Suprapubic skin (tissue), 4 donors: Measurements from ENCODE around the gene DEPDC1B. TPM values are rescaled to one million over a fixed set of nuclear protein-coding genes. Genes with fewer than 3 reads are reported as not detected.
"Not testable (repeated sequence)": the region's sequence is repeated elsewhere in the genome, so short reads cannot be mapped to it uniquely, and the experiment has no call there.

ENCODE experiments used
- DNase-seq, 2 donors: peaks; one replicate each; pipeline ENCODE4 v3.0.0-alpha.2; 2019; ENCODE audit warnings: low spot score in 2 of 2
- H3K27ac ChIP-seq: fragments of 200-600 bp; sonication (generic); one replicate; pipeline ENCODE4 v1.5.1; 2019
- H3K27me3 ChIP-seq: fragments of 200-600 bp; sonication (generic); one replicate; pipeline ENCODE4 v1.5.1; 2019
- H3K36me3 ChIP-seq: fragments of 200-600 bp; sonication (generic); one replicate; pipeline ENCODE4 v1.5.1; 2019
- H3K4me1 ChIP-seq: fragments of 200-600 bp; sonication (generic); one replicate; pipeline ENCODE4 v1.5.1; 2019
- H3K4me3 ChIP-seq: fragments of 200-600 bp; sonication (generic); one replicate; pipeline ENCODE4 v1.5.1; 2019; ENCODE audit warnings: mild to moderate bottlenecking
- H3K9me3 ChIP-seq: fragments of 200-600 bp; sonication (generic); one replicate; pipeline ENCODE4 v1.5.1; 2019
- EP300 ChIP-seq: sonication (generic); formaldehyde crosslinking; IDR thresholded peaks from one replicate; pipeline ENCODE4 v1.6.1; 2017; ENCODE audit warnings: antibody characterized with exemption
- POLR2A ChIP-seq, 2 donors: fragments of 450-650 bp; IDR thresholded peaks; one replicate each; pipeline ENCODE4 v1.6.1; 2017; ENCODE audit warnings: antibody characterized with exemption in 2 of 2, mild to moderate bottlenecking in 2 of 2, moderate library complexity in 2 of 2
- POLR2AphosphoS5 ChIP-seq, 3 donors: sonication (generic); formaldehyde crosslinking; IDR thresholded peaks; one replicate each; pipeline ENCODE4 v1.6.1; 2017; ENCODE audit warnings: antibody characterized with exemption in 3 of 3
- WGBS: methylation state at CpG from one replicate; pipeline ENCODE4 v1.1.5; 2018; 5-methylcytosine and 5-hydroxymethylcytosine counted together
- total RNA-seq, 4 donors: library from RNA; depleted of rRNA; stranded (reverse); fragments of >200 nt; gene quantifications; one replicate each; pipeline ENCODE4 v1.1.0, GENCODE V29; 2016
- TF ChIP-seq, protein P1 (sequence below), 2 donors: fragments of 200-600 bp in 1 of 2; fragments of 450-650 bp in 1 of 2; sonication (generic) in 1 of 2; IDR thresholded peaks; one replicate each; pipeline ENCODE4 v1.5.1; 2016 to 2019; ENCODE audit warnings: antibody characterized with exemption in 2 of 2, mild to moderate bottlenecking in 1 of 2, moderate library complexity in 1 of 2

Gene DEPDC1B
- total RNA-seq, 4 donors from 2014 or later = 4.8 to 5.8 (median 5.2) TPM

DNA sequence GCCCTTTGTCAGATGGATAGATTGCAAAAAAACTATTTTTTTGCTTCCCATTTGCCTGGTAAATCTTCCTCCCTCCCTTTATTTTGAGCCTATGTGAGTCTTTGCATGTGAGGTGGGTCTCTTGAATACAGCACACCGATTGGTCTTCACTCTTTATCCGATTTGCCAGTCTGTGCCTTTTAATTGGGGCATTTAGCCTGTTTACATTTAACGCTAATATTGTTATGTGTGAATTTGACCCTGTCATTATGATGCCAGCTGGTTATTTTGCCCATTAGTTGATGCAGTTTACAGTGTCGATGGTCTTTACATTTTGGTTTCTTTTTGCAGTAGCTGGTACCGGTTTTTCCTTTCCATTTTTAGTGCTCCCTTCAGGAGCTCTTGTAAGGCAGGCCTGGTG, 13.0 kb upstream of the DEPDC1B start:
- no peak overlapping the region for H3K27ac ChIP-seq
- H3K4me3 ChIP-seq = no peak overlapping the region
- H3K9me3 ChIP-seq = no peaks in the 10 kb centered on the region
- no peak for DNase-seq
- no peaks in the 10 kb centered on the region for H3K27me3 ChIP-seq
- H3K36me3 ChIP-seq = no peaks in the 10 kb centered on the region
- H3K4me1 ChIP-seq = peaks cover 7% of the 10 kb centered on the region
- 98% methylated on average over 5 of the region's 5 CpGs for WGBS
- TF ChIP-seq POLR2A (IDR thresholded peaks at IDR 0.05) (no peak), EP300 (no peak), POLR2AphosphoS5 (IDR thresholded peaks at IDR 0.05) (no peak)
- TF ChIP-seq, protein P1, sequence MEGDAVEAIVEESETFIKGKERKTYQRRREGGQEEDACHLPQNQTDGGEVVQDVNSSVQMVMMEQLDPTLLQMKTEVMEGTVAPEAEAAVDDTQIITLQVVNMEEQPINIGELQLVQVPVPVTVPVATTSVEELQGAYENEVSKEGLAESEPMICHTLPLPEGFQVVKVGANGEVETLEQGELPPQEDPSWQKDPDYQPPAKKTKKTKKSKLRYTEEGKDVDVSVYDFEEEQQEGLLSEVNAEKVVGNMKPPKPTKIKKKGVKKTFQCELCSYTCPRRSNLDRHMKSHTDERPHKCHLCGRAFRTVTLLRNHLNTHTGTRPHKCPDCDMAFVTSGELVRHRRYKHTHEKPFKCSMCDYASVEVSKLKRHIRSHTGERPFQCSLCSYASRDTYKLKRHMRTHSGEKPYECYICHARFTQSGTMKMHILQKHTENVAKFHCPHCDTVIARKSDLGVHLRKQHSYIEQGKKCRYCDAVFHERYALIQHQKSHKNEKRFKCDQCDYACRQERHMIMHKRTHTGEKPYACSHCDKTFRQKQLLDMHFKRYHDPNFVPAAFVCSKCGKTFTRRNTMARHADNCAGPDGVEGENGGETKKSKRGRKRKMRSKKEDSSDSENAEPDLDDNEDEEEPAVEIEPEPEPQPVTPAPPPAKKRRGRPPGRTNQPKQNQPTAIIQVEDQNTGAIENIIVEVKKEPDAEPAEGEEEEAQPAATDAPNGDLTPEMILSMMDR (IDR thresholded peaks at IDR 0.05) = no peak

DNA sequence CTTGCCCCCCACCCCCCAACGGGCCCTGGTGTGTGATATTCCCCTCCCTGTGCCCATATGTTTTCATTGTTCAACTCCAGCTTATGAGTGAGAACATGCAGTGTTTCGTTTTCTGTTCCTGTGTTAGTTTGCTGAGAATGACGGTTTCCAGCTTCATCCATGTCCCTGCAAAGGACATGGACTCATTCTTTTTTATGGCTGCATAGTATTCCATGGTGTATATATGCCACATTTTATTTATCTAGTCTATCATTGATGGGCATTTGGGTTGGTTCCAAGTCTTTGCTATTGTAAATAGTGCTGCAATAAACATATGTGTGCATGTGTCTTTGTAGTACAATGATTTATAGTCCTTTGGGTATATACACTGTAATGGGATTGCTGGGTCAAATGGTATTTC, 11.9 kb upstream of the DEPDC1B start:
- not testable (repeated sequence) for H3K9me3 ChIP-seq, H3K27me3 ChIP-seq, H3K4me3 ChIP-seq, H3K4me1 ChIP-seq, DNase-seq, H3K27ac ChIP-seq, H3K36me3 ChIP-seq
- WGBS = 80% methylated on average over 3 of the region's 3 CpGs

DNA sequence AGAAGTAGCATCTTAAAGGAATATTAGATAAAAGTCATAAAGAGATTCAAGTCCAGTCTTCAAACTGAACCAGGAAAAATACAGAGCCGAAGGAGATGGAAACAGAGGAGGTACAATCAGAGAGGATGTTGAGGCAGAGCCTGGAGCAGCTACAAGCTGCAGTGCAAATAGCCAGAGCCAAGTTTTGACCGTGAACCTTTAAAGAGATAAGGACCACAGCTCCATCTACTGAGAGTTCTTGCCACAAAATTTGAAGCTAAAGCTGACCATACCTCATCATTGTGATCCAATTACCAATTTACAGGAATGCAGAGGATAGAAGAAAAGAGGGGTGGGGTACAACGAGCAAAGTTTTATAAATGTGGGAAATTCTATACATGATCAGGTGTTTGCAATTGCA, 10.4 kb upstream of the DEPDC1B start:
- no peaks in the 10 kb centered on the region for H3K36me3 ChIP-seq
- no peaks in the 10 kb centered on the region for H3K9me3 ChIP-seq
- no peak overlapping the region for H3K27ac ChIP-seq
- H3K27me3 ChIP-seq = no peaks in the 10 kb centered on the region
- H3K4me3 ChIP-seq = no peak overlapping the region
- 73% methylated on average over 3 of the region's 3 CpGs for WGBS
- no peak for DNase-seq
- TF ChIP-seq EP300 = no peak
- TF ChIP-seq POLR2A (IDR thresholded peaks at IDR 0.05) = no peak
- TF ChIP-seq, protein P1 (IDR thresholded peaks at IDR 0.05) = no peak
- TF ChIP-seq POLR2AphosphoS5 (IDR thresholded peaks at IDR 0.05) = no peak
- no peaks in the 10 kb centered on the region for H3K4me1 ChIP-seq

DNA sequence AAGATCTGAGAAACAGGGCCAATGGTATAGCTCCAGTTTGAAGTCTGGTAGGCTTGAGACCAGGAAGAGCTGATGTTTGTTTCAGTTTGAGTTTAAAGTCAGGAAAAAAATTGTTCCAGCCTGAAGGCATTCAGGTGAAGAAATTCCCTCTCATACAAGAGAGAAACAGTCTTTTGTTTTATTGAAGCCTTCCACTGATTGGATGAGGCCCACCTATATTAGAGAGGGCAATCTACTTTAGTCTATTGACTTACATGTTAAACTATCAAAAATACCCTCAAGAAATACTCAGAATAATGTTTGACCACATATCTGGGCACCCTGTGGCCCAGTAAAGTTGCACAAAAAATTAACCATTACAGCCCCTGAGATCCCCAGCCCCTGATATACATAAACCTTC, 5.2 kb upstream of the DEPDC1B start:
- H3K4me1 ChIP-seq = peaks cover 12% of the 10 kb centered on the region
- DNase-seq = no peak
- TF ChIP-seq POLR2A (IDR thresholded peaks at IDR 0.05) (no peak), EP300 (no peak), POLR2AphosphoS5 (IDR thresholded peaks at IDR 0.05) (no peak)
- TF ChIP-seq, protein P1 (IDR thresholded peaks at IDR 0.05) = no peak
- no peaks in the 10 kb centered on the region for H3K27me3 ChIP-seq
- no peak overlapping the region for H3K4me3 ChIP-seq
- no peaks in the 10 kb centered on the region for H3K36me3 ChIP-seq
- no peak overlapping the region for H3K27ac ChIP-seq
- no peaks in the 10 kb centered on the region for H3K9me3 ChIP-seq

DNA sequence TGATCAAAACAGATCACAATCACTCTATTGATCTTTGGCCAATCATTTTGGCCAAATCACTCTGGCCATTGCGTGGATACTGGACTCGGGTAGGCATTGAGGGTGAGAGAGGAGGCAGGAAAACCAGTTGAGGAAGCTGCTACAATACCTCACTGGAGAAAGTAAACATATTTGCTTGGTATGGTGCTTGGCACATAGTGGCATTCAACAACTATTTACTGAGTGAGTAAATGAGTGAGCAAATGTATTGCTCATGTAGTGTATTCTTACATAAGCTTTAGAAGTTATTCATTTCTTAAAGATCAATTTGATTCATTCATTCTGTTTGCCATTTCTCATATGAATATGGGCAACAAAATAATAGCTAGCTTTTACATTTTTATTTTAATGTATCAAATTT, 4.0 kb upstream of the DEPDC1B start:
- 90% methylated on average over 2 of the region's 2 CpGs for WGBS
- no peaks in the 10 kb centered on the region for H3K36me3 ChIP-seq

More for the DNA sequence above, 4.0 kb upstream of the DEPDC1B start:
- no peak for DNase-seq
- Histone ChIP-seq H3K9me3 (no peaks in the 10 kb centered on the region), H3K4me3 (no peak overlapping the region), H3K27me3 (no peaks in the 10 kb centered on the region), H3K4me1 (peaks cover 13% of the 10 kb centered on the region), H3K27ac (no peak overlapping the region)
- TF ChIP-seq, protein P1 (IDR thresholded peaks at IDR 0.05) = no peak
- TF ChIP-seq POLR2A (IDR thresholded peaks at IDR 0.05) (no peak), EP300 (no peak), POLR2AphosphoS5 (IDR thresholded peaks at IDR 0.05) (no peak)
